ENCODE measurements around the gene ART3. TPM values are rescaled to one million over a fixed set of nuclear protein-coding genes. Genes with fewer than 3 reads are reported as not detected.

ART3 gene
- total and polyA plus RNA-seq, 2 of the 8 experiments (the other 6 are each of a cell fraction or from before 2014, with no cell fraction given), result 0.21 to 0.63 TPM

DNA sequence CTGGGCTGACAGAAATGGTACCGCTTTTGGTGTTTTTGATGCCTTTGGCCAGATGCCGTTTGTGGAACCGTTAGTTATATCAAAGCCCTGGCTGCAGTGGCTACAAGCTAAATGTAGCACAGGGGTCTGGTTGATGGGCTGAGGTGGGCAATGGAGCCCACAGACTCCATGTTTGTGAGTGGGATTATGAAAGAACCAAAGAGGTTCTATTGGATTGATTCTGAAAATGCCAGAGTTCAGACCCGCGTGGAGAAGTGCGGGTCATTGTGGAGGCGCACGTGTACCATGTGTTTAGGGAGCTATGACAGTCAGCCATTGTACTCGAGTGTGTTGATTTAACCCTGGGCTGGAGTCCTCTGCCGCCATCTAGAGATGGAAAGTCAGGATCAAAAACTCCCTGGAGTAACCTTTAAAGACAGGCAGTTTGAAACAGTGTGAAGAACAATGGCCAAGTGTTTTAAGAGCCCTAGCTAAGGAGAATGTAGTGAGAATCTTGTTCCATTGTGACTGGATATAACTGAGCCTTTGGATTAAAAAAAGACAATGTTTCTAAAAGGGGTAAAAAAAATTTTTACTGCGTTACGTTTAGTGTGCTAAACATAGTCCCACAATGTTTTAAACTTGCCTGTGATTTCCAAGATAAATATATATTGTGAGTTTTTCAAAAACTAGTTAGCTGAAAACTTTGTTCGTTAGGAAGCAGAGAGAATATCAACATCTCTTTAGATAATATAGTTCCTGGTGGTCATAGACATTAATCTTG lies 12.7 kb downstream of the ART3 start:
- no peaks in the 10 kb centered on the region for H3K36me3 ChIP-seq (ENCODE audit: control insufficient read depth in 2 of 4, insufficient read depth in 4 of 4, low read length in 3 of 4)
- H4K5ac ChIP-seq (ENCODE audit: insufficient read length, low read depth, low read length), result no peak overlapping the region
- no peak overlapping the region for H2BK5ac ChIP-seq (ENCODE audit: low read depth, low read length)
- H2BK12ac ChIP-seq (ENCODE audit: low read depth, low read length), result no peak overlapping the region
- FAIRE-seq, result peak; percentile 99
- no peak overlapping the region for H3K18ac ChIP-seq (ENCODE audit: extremely low read depth, low read length)
- no peak overlapping the region for H4K91ac ChIP-seq (replicated peaks; ENCODE audit: insufficient read length, low read length)
- H3K23me2 ChIP-seq (ENCODE audit: low read depth, low read length), result no peaks in the 10 kb centered on the region
- no peaks in the 10 kb centered on the region for H3K4me1 ChIP-seq (replicated peaks in 1 of 4; ENCODE audit: control insufficient read depth in 3 of 4, insufficient read depth in 4 of 4, low read length in 3 of 4)
- peak overlapping the region; percentile 22 to 32; a peak in 3 of 4 replicates for H3K4me2 ChIP-seq (ENCODE audit: insufficient read depth in 1 of 2, low read depth in 2 of 2, low read length in 2 of 2)
- H2BK15ac ChIP-seq (ENCODE audit: low read length), result no peak overlapping the region; the same call in 1 of the 2 replicates
- H3K56ac ChIP-seq (replicated peaks; ENCODE audit: insufficient read length, low read depth, low read length), result no peak overlapping the region
- H3K79me2 ChIP-seq (ENCODE audit: control insufficient read depth in 1 of 2, insufficient read depth in 2 of 2, low read length in 2 of 2), result no peaks in the 10 kb centered on the region
- H2AK5ac ChIP-seq (ENCODE audit: low read depth, low read length), result no peak overlapping the region
- peak; percentile 59 to 64 for DNase-seq (ENCODE audit: low read depth in 1 of 2, low spot score in 2 of 2)
- H2AFZ ChIP-seq (ENCODE audit: low read length), result peak overlapping the region; percentile 80
- ChIA-PET CTCF (ENCODE audit: partially characterized antibody) (interaction anchor here (0.7 to 6.7 kb wide), 37 partner anchors 9 to 291 kb away, joined by 3 to 89 read pairs (median 4); partner anchors contain the start of genes ART3 and SDAD1), POLR2A (ENCODE audit: partially characterized antibody) (interaction anchor here (1.0 to 1.5 kb wide), 5 partner anchors 13 to 96 kb away, joined by 3 to 5 read pairs (median 4); partner anchors contain the start of genes ART3, NUP54 and SDAD1)
- WGBS, 2 experiments (ENCODE audit: extremely low coverage in 1 of 2, insufficient coverage in 1 of 2, insufficient read length in 1 of 2, insufficient replicate concordance in 2 of 2, low coverage in 1 of 2, low lambda C conversion rate in 2 of 2, missing lambda C conversion rate in 1 of 2), result 45% methylated on average over 13 of the region's 13 CpGs; no CpG with 5 or more reads in 1 of the 2 experiments
- no peak overlapping the region for H2BK20ac ChIP-seq (ENCODE audit: low read length)
- H3K23ac ChIP-seq (ENCODE audit: insufficient read length), result no peak overlapping the region
- no peaks in the 10 kb centered on the region for H4K20me1 ChIP-seq (replicated peaks in 1 of 2; ENCODE audit: control insufficient read depth in 1 of 2, insufficient read depth in 2 of 2, low read length in 2 of 2)
- H4K8ac ChIP-seq (ENCODE audit: extremely low read depth, insufficient read depth, low read length), result 0 out of 2 replicates have a peak overlapping the region, but pooled peaks have one; percentile 23
- no peaks in the 10 kb centered on the region for H3K79me1 ChIP-seq (ENCODE audit: low read depth, low read length)
- H2BK120ac ChIP-seq (replicated peaks; ENCODE audit: low read depth, low read length), result no peak overlapping the region
- no peak overlapping the region for H3K4ac ChIP-seq (replicated peaks; ENCODE audit: insufficient read length, low read depth, low read length)
- no peak overlapping the region for H3K27ac ChIP-seq (ENCODE audit: low read depth, low read length)
- H3K9ac ChIP-seq (replicated peaks in 1 of 4; ENCODE audit: extremely low read depth in 1 of 4, low read depth in 3 of 4, low read length in 3 of 4), result no peak overlapping the region
- no peaks in the 10 kb centered on the region for H3K27me3 ChIP-seq (replicated peaks in 1 of 4; ENCODE audit: control insufficient read depth in 3 of 4, extremely low read depth in 1 of 4, insufficient read depth in 3 of 4, low read length in 3 of 4)
- H3K9me3 ChIP-seq (ENCODE audit: insufficient read depth in 2 of 2, low read depth in 1 of 2, low read length in 1 of 2), result no peaks in the 10 kb centered on the region
- H3K14ac ChIP-seq (ENCODE audit: insufficient read length), result no peak overlapping the region
- H3K4me3 ChIP-seq (ENCODE audit: extremely low read depth in 1 of 4, insufficient read depth in 2 of 4, low read depth in 3 of 4, low read length in 4 of 4), result peak overlapping the region in 1 of 4 experiments; percentile 34; a peak in 1 of 8 replicates
- TF ChIP-seq, protein P1, sequence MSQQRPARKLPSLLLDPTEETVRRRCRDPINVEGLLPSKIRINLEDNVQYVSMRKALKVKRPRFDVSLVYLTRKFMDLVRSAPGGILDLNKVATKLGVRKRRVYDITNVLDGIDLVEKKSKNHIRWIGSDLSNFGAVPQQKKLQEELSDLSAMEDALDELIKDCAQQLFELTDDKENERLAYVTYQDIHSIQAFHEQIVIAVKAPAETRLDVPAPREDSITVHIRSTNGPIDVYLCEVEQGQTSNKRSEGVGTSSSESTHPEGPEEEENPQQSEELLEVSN (IDR thresholded peaks at IDR 0.05), result peak; percentile 82
- no peak for TF ChIP-seq GTF2F1 (IDR thresholded peaks at IDR 0.05; ENCODE audit: borderline replicate concordance, low read depth, low read length)
- no peak for TF ChIP-seq CEBPB (IDR thresholded peaks at IDR 0.05; ENCODE audit: low read depth, low read length)
- peak; percentile 88 to 90 for TF ChIP-seq RAD21 (IDR thresholded peaks at IDR 0.05 in 1 of 2, conservative IDR thresholded peaks at IDR 0.05 in 1 of 2; ENCODE audit: low read depth in 2 of 2, low read length in 2 of 2)
- TF ChIP-seq, protein P2, sequence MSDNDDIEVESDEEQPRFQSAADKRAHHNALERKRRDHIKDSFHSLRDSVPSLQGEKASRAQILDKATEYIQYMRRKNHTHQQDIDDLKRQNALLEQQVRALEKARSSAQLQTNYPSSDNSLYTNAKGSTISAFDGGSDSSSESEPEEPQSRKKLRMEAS (IDR thresholded peaks at IDR 0.05), result peak; percentile 95
- TF ChIP-seq SP2 (IDR thresholded peaks at IDR 0.05; ENCODE audit: low read length), result no peak
- no peak for TF ChIP-seq TAF7 (optimal IDR thresholded peaks at IDR 0.05; ENCODE audit: borderline replicate concordance, low read depth, low read length)
- TF ChIP-seq YY1 (IDR thresholded peaks at IDR 0.05; ENCODE audit: low read depth, low read length), result peak; percentile 92
- peak; percentile 37; the same call in 1 of the 2 replicates for TF ChIP-seq TAF1 (IDR thresholded peaks at IDR 0.05; ENCODE audit: low read depth, low read length)
